BJ (cell line): ENCODE results near the gene SNRPA1. TPM values are rescaled to one million over a fixed set of nuclear protein-coding genes. Genes with fewer than 3 reads are reported as not detected.

Source experiments
- CTCF ChIA-PET: fragments of 350-600 bp; formaldehyde crosslinking; extraction: SDS; loops from one replicate; lab custom pipeline; 2021; ENCODE audit warnings: antibody characterized with exemption, inconsistent platforms; lab: Yijun Ruan, JAX
- POLR2A ChIA-PET: fragments of 300-600 bp; sonication (Branson Sonifier 250); formaldehyde crosslinking; extraction: SDS; loops from one replicate; lab custom pipeline; 2021; ENCODE audit warnings: antibody characterized with exemption; lab: Charles Lee
- DNase-seq: peaks from one replicate; pipeline ENCODE4 v3.0.0-alpha.2; 2011; ENCODE audit warnings: low read depth
- H3K27me3 ChIP-seq: 2 replicates; pipeline ENCODE4 v1.6.0; 2011; ENCODE audit warnings: low read length; ENCODE audit not compliant: control insufficient read depth, insufficient read depth
- H3K36me3 ChIP-seq: 2 replicates; pipeline ENCODE4 v1.5.1; 2011; ENCODE audit warnings: low read length; ENCODE audit not compliant: control insufficient read depth, insufficient read depth
- H3K4me3 ChIP-seq: 2 replicates; pipeline ENCODE4 v1.5.1; 2011; ENCODE audit warnings: low read depth, mild to moderate bottlenecking, control low read depth, low read length
- CTCF ChIP-seq: IDR thresholded peaks from 2 replicates; pipeline ENCODE4 v1.5.1; 2011; ENCODE audit warnings: low read depth, mild to moderate bottlenecking, control low read depth, inconsistent platforms, low read length, moderate library complexity; ENCODE audit not compliant: insufficient read depth
- polyA plus RNA-seq: library from polyadenylated mRNA; depleted of rRNA; stranded (reverse); fragments of >200 nt; gene quantifications from 2 replicates; pipeline ENCODE4 v1.2.3, GENCODE V29; 2011

The SNRPA1 gene
- polyA plus RNA-seq, 1 experiment: 27.0 TPM

GRCh38 chr15:101283931-101284330 lies 11.1 kb downstream of the SNRPA1 start:
- no peak overlapping the region for H3K4me3 ChIP-seq
- peaks cover 12% of the 10 kb centered on the region for H3K36me3 ChIP-seq
- no peaks in the 10 kb centered on the region for H3K27me3 ChIP-seq
- ChIA-PET CTCF (interaction anchor here (1.6 kb wide), 1 partner anchor 9 kb away, joined by 3 read pairs; no protein-coding TSS in a partner anchor), POLR2A (no interaction called here)
- DNase-seq: no peak
- TF ChIP-seq CTCF: no peak

- H3K36me3 ChIP-seq: peaks cover 8% of the 10 kb centered on the region; the same call in 1 of the 2 replicates
- no peak for DNase-seq
- CTCF ChIA-PET: interaction anchor here (2.4 kb wide), 1 partner anchor 9 kb away, joined by 13 read pairs; no protein-coding TSS in a partner anchor
- POLR2A ChIA-PET: no interaction called here
- H3K4me3 ChIP-seq: no peak overlapping the region
- H3K27me3 ChIP-seq: no peaks in the 10 kb centered on the region
- no peak for TF ChIP-seq CTCF
Observed at GRCh38 chr15:101280007-101280406, 15.0 kb downstream of the SNRPA1 start.

DNA sequence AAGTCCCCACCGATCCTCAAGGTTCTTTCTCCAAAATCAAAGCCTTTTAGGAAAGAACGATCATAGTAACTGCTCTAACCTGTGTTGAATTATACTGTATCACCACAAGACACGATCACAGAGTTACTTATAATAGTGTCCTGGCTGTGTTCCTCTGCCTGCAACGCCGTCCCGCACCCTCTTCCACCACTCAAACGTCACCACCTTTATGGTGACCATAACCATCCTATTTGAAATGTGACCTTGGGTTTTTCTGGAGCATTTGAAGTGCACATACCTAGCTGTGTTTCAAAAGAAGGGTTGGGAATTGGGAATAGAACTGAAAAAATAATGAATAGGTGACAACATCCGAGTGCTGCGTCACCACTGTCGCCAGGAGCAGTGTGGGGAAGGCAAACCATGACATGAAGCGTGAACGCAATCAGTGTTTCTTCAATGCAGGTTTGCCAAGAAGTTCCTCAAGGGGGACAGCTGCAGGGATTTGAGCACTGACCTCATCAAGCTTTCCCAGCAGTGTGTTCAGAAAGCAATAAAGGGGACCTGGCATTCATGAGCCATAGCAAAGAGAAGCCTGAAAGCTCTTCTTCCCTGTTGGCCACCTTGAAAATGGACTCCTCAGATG lies 17.0 kb downstream of the SNRPA1 start:
- ChIA-PET POLR2A (no interaction called here), CTCF (interaction anchor here (2.4 kb wide), 1 partner anchor 11 kb away, joined by 13 read pairs; no protein-coding TSS in a partner anchor)
- peak overlapping the region; percentile 78 for H3K4me3 ChIP-seq
- H3K36me3 ChIP-seq: peaks cover 14% of the 10 kb centered on the region
- DNase-seq: no peak
- no peaks in the 10 kb centered on the region for H3K27me3 ChIP-seq
- TF ChIP-seq CTCF: no peak

- Histone ChIP-seq H3K36me3 (peaks cover 17% of the 10 kb centered on the region), H3K4me3 (peak within 1 kb of the TSS; percentile 78), H3K27me3 (no peaks in the 10 kb centered on the region)
- POLR2A ChIA-PET: no interaction called here
- TF ChIP-seq CTCF: no peak
- DNase-seq: no peak
- CTCF ChIA-PET: interaction anchor here (1.0 kb wide), 1 partner anchor 10 kb away, joined by 10 read pairs; no protein-coding TSS in a partner anchor
Observed at GRCh38 chr15:101277038-101277822, 17.8 kb downstream of the SNRPA1 start, which contains the start of gene SELENOS. Gene SELENOS, minus strand, starts transcription at chr15:101277485. Its CDS starts 68 bp downstream, at chr15:101277417.

GRCh38 chr15:101276501-101277037 lies 18.5 kb downstream of the SNRPA1 start:
- Histone ChIP-seq H3K27me3 (no peaks in the 10 kb centered on the region), H3K4me3 (peak overlapping the region; percentile 78), H3K36me3 (peaks cover 16% of the 10 kb centered on the region)
- ChIA-PET POLR2A (interaction anchor here (0.6 to 0.7 kb wide), 2 partner anchors 10 to 90 kb away, joined by 3 read pairs; no protein-coding TSS in a partner anchor), CTCF (interaction anchor here (0.6 to 1.0 kb wide), 4 partner anchors 9 to 263 kb away, joined by 3 to 10 read pairs (median 4); no protein-coding TSS in a partner anchor)
- peak; percentile 53 for TF ChIP-seq CTCF
- DNase-seq: no peak
